ENCODE data around the gene RNU7-1.
A peak's percentile ranks its signal among the peaks of the same experiment; 100 is the strongest.

Gene RNU7-1

DNA sequence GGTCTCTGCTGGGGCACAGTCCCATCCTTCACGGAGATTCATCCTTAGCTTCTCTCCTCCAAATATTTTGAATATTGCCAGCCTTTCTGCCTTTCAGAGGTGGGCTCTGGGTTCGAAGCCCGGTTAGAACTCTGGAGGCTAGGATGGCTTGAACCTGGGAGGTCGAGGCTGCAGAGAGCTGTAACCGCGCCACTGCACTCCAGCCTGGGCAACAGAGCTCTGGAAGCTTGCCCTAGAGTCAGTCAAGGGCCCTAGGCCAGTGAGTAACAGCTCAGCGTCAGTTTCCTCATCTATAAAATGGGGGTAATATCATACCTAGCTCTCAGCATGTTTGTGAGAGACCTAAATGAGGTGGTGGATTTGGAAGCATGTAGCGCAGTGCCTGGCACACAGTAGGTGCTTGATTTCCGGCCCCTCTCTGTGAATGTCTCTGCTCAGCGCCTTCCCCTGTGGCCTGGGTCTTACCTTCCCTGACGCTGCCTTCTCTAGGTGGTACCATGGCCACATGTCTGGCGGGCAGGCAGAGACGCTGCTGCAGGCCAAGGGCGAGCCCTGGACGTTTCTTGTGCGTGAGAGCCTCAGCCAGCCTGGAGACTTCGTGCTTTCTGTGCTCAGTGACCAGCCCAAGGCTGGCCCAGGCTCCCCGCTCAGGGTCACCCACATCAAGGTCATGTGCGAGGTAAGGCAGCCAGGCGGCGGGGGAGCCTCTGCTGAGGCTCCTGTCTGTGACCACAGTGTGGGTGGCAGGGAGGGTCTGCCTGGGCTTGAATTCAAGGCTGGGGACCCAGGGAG lies 10.9 kb downstream of the RNU7-1 start:
- DNase-seq = peak; percentile 23

- DNase-seq = peak; percentile 17
Measured at GRCh38 chr12:6955108-6956020, 11.7 kb downstream of the RNU7-1 start.

GRCh38 chr12:6956021-6956727 lies 12.6 kb downstream of the RNU7-1 start:
- no peak for DNase-seq

DNA sequence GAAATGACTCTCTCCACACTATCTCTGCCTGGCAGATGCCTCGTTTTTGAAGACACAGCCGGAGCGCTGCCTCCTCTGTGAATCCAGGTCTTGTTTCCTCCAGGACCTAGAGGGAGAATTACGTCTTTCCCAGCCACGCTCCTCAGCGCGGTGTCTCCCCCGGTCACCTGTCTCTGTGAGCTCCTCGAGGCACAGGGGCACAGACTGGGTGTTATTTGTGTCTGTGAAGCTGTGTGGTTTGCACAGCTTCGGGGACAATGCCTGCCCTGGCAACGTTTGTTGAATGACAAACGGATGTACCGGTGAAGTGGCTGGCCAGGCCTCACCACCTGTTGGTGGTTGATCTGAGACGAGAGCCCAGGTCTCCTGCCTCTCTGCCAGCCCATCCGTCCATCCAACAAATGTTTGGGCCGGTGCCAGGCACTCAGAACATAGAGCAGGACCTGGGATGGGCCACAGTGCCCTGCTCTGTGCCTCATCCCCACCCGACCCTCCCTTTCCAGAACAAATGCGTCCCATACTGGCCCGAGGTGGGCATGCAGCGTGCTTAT lies 13.6 kb downstream of the RNU7-1 start:
- no peak for DNase-seq

DNA sequence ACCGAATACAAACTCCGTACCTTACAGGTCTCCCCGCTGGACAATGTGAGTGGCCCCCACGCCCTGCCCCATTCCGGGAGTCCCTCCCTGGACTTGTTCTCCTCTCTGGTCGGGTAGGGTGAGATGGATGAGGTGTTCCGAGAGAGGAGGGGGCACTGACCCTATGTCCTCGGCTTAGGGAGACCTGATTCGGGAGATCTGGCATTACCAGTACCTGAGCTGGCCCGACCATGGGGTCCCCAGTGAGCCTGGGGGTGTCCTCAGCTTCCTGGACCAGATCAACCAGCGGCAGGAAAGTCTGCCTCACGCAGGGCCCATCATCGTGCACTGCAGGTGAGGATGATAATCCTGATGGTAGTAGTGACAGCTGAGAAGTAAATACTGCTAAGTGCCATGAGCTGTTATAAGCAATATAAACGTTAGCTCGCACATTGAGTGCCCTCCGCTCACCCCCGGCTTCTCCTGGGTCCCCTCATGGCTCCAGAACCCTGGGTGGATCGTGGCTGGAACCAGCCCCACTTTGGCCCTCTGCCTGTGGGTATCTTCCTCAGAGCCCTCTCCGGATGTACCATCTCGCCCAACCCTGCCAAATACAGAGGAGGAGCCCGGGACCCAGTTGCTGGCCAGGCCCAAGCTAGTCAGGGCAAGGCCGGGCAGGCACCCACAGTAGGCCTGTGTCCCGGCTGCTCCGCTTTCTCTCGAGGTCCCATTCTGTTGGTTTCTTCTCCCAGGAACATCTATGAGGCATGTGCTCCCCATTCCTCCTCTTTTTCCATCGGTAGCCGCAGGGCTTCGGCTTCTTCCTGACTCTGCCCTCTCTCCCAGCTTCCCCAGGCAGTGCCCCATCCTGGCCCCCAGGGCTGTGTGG lies 14.4 kb downstream of the RNU7-1 start:
- DNase-seq = no peak

GRCh38 chr12:6958609-6959057 lies 15.0 kb downstream of the RNU7-1 start:
- DNase-seq = no peak

GRCh38 chr12:6959058-6959804 lies 15.6 kb downstream of the RNU7-1 start:
- DNase-seq = no peak

DNA sequence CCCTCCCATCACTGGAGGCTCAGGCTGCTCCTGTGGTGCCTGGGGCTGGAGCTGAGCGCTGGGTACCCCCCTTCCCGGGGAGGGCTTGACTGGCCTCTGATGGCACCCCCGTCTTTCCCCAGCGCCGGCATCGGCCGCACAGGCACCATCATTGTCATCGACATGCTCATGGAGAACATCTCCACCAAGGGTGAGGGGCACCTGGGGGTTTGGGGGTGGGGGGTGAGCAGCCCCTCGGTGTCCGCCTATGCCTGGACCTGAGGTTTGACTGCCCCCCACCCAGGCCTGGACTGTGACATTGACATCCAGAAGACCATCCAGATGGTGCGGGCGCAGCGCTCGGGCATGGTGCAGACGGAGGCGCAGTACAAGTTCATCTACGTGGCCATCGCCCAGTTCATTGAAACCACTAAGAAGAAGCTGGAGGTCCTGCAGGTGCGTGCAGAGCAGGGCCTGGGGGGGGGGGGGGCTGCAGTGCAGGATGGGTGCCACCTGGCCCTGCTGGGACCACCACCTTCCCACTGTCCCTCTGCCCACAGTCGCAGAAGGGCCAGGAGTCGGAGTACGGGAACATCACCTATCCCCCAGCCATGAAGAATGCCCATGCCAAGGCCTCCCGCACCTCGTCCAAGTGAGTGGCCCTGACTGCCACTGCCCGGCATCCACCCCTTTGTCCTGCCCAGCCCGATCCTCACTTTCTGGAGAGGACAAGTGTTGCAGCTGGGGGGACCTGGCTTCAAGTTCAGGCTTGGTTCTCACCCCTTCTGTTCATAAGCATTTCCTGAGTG lies 16.4 kb downstream of the RNU7-1 start:
- DNase-seq = no peak

GRCh38 chr12:6960593-6961277 lies 17.1 kb downstream of the RNU7-1 start:
- peak; percentile 37 for DNase-seq

DNA sequence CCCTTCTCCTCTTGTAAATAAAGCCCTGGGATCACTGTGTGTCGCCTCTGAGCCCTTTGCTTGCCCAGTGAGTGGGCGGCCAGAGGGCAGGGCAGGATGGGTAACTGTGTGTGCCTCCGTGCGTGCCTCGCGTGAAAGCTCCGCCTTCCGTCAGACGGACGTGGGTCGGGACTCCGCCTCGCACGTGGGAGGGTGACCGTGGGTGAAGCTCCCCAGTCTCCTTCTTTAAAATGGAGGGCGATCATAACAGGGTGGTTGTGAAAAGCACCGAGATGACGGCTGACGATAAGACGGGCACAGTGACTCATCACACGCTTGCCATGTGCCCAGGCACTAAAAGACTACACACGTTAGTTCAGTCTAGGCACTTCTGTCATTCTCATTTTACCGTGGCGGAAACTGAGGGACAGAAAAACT lies 17.7 kb downstream of the RNU7-1 start:
- DNase-seq = no peak

- DNase-seq = peak; percentile 63
Measured at GRCh38 chr12:6961695-6962284, 18.2 kb downstream of the RNU7-1 start.

GRCh38 chr12:6962285-6963015 lies 18.8 kb downstream of the RNU7-1 start:
- DNase-seq = no peak

- DNase-seq = no peak
Measured at GRCh38 chr12:6963016-6963731, 19.6 kb downstream of the RNU7-1 start.

- no peak for DNase-seq
Measured at GRCh38 chr12:6963791-6964413, 20.3 kb downstream of the RNU7-1 start.

DNA sequence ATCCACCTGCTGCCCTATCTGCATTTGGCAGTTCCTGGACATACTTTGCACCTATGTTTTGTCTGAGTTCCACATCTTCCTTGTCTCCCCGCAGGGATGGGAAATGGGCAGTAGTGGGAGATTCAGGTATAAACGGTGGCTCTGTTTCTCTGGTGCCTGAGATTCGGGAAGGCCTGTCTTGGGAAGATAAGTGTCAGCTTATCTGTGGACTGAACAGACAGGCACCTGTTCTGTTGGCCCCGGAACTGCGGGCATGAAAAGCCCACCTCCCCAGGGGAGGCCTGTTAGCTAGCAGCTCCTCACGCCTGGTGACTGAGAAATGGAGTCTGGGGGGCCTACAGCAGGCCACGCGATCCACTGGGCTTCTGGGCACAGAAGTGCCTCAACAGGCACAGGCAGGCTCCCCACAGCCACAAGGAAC lies 21.0 kb downstream of the RNU7-1 start:
- peak; percentile 25 for DNase-seq

DNA sequence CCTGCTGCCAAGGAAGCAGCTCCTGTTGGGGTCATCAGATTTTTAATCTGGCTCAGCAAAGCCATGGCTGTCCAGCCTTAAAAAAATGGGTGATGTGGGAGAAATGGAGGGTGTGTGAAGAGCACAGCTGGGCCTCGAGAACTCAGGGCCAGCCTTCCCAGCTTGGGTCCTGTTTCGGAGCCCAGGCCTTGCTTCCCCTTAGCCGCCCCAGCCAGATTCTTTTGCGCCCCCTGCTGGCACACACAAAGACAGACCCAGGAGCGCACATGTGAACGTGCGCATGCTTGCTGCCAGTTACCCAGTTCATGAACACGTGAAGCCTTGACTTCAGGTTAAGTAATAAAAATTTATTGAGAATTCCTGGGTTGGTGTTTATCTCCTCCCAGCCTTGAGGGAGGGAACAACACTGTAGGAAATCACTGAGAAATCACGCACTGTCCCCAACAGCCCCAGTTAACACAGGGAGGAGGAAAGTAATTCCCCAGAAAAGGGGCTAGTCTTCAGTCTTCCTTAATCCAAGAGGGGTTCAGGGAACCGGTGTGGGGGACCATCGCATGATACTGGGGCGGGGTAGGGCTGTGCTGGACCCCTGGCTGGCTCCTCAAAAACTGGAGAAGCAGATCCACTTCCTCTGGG lies 21.5 kb downstream of the RNU7-1 start:
- peak; percentile 88 for DNase-seq

GRCh38 chr12:6965714-6966113 lies 22.1 kb downstream of the RNU7-1 start:
- no peak for DNase-seq
